AG04449 (cell line): Measurements from ENCODE around the gene PSAP.

Experiments
- CTCF ChIA-PET: fragments of 350-600 bp; formaldehyde crosslinking; extraction: SDS; loops from one replicate; lab custom pipeline; 2021; ENCODE audit warnings: antibody characterized with exemption; lab: Yijun Ruan, JAX
- POLR2A ChIA-PET: fragments of 400-600, 350-600 bp; formaldehyde crosslinking; extraction: SDS; loops from one replicate; lab custom pipeline; 2020; ENCODE audit warnings: antibody characterized with exemption, inconsistent platforms; lab: Yijun Ruan, JAX
- DNase-seq: peaks from one replicate; pipeline ENCODE4 v3.0.0-alpha.2; 2010; ENCODE audit warnings: low read depth, low spot score
- H3K4me3 ChIP-seq: 2 replicates; pipeline ENCODE4 v1.5.1; 2011; ENCODE audit warnings: low read depth, mild to moderate bottlenecking, control low read depth, low read length
- CTCF ChIP-seq: IDR thresholded peaks from one replicate; pipeline ENCODE4 v1.5.1; 2011; ENCODE audit warnings: mild to moderate bottlenecking, moderate library complexity, low read length, control low read depth, inconsistent platforms; ENCODE audit not compliant: insufficient read depth; ENCODE audit errors: missing control alignments

The PSAP gene

GRCh38 chr10:71788954-71789353 is 62.1 kb downstream of the PSAP start:
- no peak overlapping the region for H3K4me3 ChIP-seq
- ChIA-PET CTCF (no interaction called here), POLR2A (no interaction called here)
- TF ChIP-seq CTCF: no peak
- DNase-seq: no peak

DNA sequence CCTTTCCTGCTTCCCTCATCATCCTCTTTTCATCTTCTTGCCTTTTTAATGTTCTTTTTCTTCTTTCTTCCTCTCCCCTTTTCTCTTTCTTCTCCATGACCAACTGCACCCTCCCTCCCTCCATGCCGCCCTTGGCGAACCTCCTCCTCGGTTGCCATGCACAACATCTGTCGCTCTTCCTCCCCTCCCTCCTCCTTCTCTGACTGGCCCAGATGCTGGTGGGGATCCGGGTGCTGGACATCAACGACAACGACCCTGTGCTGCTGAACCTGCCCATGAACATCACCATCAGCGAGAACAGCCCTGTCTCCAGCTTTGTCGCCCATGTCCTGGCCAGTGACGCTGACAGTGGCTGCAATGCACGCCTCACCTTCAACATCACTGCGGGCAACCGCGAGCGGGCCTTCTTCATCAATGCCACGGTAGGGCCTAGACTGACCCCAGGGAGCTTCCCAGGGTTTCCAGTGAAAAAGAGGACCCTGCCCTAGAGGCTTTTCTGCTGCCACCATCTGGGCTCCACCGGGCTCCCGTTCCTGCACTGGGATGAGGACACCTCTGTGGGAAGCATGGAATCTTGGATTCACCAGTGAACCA is 66.3 kb downstream of the PSAP start:
- POLR2A ChIA-PET: no interaction called here
- no peak overlapping the region for H3K4me3 ChIP-seq
- CTCF ChIA-PET: interaction anchor here (1.4 to 6.0 kb wide), 2 partner anchors 9 to 12 kb away, joined by 4 to 31 read pairs; partner anchors contain the start of gene VSIR
- no peak for DNase-seq
- no peak for TF ChIP-seq CTCF

DNA sequence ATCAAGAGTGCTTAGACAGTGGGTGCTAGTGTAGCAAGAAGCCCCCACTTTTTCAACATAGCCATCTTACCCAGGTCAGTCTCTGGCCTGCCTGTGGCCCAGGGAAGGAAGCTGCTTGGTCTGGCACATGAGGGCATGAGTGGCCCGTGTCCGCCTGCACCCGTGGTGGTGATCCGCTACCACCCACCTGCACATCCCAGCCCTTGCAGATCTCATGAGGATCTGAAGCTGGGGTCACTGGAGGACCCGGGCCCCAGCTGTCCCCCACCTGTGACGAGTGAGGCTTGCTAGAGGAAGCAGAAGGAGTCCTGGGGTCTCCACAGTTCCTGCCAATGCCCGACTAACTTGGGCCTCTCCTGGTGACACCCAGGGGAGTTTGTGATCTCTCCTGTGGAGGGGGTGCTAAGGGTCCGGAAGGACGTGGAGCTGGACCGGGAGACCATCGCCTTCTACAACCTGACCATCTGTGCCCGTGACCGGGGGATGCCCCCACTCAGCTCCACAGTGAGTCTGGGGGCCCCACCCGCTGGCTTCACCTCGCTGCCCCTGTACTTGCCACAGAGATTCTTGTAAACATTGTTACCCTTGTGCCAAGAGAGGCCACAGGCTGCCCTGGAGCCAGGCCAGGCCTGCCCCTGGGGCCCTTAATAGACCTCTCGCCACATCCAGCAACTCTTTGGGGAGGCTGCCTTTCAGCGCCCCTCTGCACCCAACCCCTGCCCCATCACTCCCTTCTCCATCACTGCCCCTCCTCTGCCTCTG is 67.0 kb downstream of the PSAP start:
- no peak for TF ChIP-seq CTCF
- H3K4me3 ChIP-seq: no peak overlapping the region
- no peak for DNase-seq
- ChIA-PET POLR2A (no interaction called here), CTCF (interaction anchor here (6.0 kb wide), 1 partner anchor 12 kb away, joined by 31 read pairs; the partner anchor contains the start of gene VSIR)

- no peak for DNase-seq
- H3K4me3 ChIP-seq: no peak overlapping the region
- no peak for TF ChIP-seq CTCF
- CTCF ChIA-PET: interaction anchor here (0.9 to 6.0 kb wide), 2 partner anchors 10 to 29 kb away, joined by 3 to 31 read pairs; partner anchors contain the start of gene VSIR
- POLR2A ChIA-PET: no interaction called here
Observed at GRCh38 chr10:71782917-71783490, 68.0 kb downstream of the PSAP start.

GRCh38 chr10:71782221-71782916 is 68.7 kb downstream of the PSAP start:
- TF ChIP-seq CTCF: no peak
- no peak overlapping the region for H3K4me3 ChIP-seq
- POLR2A ChIA-PET: no interaction called here
- CTCF ChIA-PET: interaction anchor here (1.0 to 6.0 kb wide), 2 partner anchors 10 to 56 kb away, joined by 4 to 31 read pairs; partner anchors contain the start of gene VSIR
- DNase-seq: no peak
